HepG2 (cell line): ENCODE measurements around the gene ESYT1. TPM values are rescaled to one million over a fixed set of nuclear protein-coding genes. Genes with fewer than 3 reads are reported as not detected.

Source experiments
- AGO2 ChIP-seq: fragments of 200-400 bp; formaldehyde crosslinking; optimal IDR thresholded peaks from 2 replicates; pipeline ENCODE3; 2017; ENCODE audit warnings: mild to moderate bottlenecking, low read depth, low read length, moderate library complexity
- ARNT ChIP-seq: fragments of 450-650 bp; IDR thresholded peaks from 2 replicates; pipeline ENCODE4 v1.6.1; 2017
- CHD2 ChIP-seq: IDR thresholded peaks from 2 replicates; pipeline ENCODE4 v1.6.1; 2011; ENCODE audit warnings: low read depth, low read length, improper control_type of control experiment
- DR1 ChIP-seq: sonication (generic); formaldehyde crosslinking; IDR thresholded peaks from 2 replicates; pipeline ENCODE4 v1.8.0; 2021; ENCODE audit warnings: mild to moderate bottlenecking, missing genetic modification reagents, inconsistent platforms
- EEA1 ChIP-seq: sonication (generic); formaldehyde crosslinking; IDR thresholded peaks from 2 replicates; pipeline ENCODE4 v1.5.1; 2020; ENCODE audit warnings: mild to moderate bottlenecking, missing genetic modification reagents, borderline replicate concordance
- ESRRA ChIP-seq: sonication (generic); formaldehyde crosslinking; IDR thresholded peaks from 2 replicates; pipeline ENCODE4 v1.5.1; 2020; ENCODE audit warnings: mild to moderate bottlenecking, low read depth, missing genetic modification reagents
- RXRA ChIP-seq: sonication (generic); formaldehyde crosslinking; IDR thresholded peaks from 2 replicates; pipeline ENCODE4 v1.5.1; 2020; ENCODE audit warnings: missing genetic modification reagents
- SMAD1 ChIP-seq: sonication (generic); formaldehyde crosslinking; IDR thresholded peaks from 2 replicates; pipeline ENCODE4 v1.4.0; 2020; ENCODE audit warnings: missing genetic modification reagents, low read depth, mild to moderate bottlenecking, borderline replicate concordance
- TEAD2 ChIP-seq: sonication (generic); formaldehyde crosslinking; IDR thresholded peaks from 2 replicates; pipeline ENCODE4 v1.9.0; 2021; ENCODE audit warnings: missing genetic modification reagents
- TOE1 ChIP-seq: sonication (generic); formaldehyde crosslinking; IDR thresholded peaks from 2 replicates; pipeline ENCODE4 v1.4.0; 2020; ENCODE audit warnings: mild to moderate bottlenecking, missing genetic modification reagents
- ZBTB42 ChIP-seq: sonication (generic); formaldehyde crosslinking; IDR thresholded peaks from 2 replicates; pipeline ENCODE4 v1.5.0; 2020; ENCODE audit warnings: mild to moderate bottlenecking, missing genetic modification reagents
- ZNF329 ChIP-seq: sonication (generic); formaldehyde crosslinking; IDR thresholded peaks from 2 replicates; pipeline ENCODE4 v1.9.0; 2021; ENCODE audit warnings: low read depth, mild to moderate bottlenecking, missing genetic modification reagents
- ZNF558 ChIP-seq: sonication (generic); formaldehyde crosslinking; IDR thresholded peaks from 2 replicates; pipeline ENCODE4 v1.9.0; 2022; ENCODE audit warnings: mild to moderate bottlenecking, missing genetic modification reagents, borderline replicate concordance
- ZNF607 ChIP-seq: sonication (generic); formaldehyde crosslinking; IDR thresholded peaks from 2 replicates; pipeline ENCODE4 v1.5.1; 2020; ENCODE audit warnings: missing genetic modification reagents, mild to moderate bottlenecking, borderline replicate concordance
- ZNF652 ChIP-seq: IDR thresholded peaks from 2 replicates; pipeline ENCODE4 v1.6.1; 2016; ENCODE audit warnings: low read depth, borderline replicate concordance
- ZNF891 ChIP-seq: sonication (generic); formaldehyde crosslinking; IDR thresholded peaks from 2 replicates; pipeline ENCODE4 v1.5.0; 2020; ENCODE audit warnings: mild to moderate bottlenecking, missing genetic modification reagents
- polyA plus RNA-seq, 8 experiments: library from polyadenylated mRNA; depleted of rRNA in 3 of 8; stranded (reverse) in 7 of 8; unstranded in 1 of 8; fragments of >200 nt; fragmentation: Illumina TruSeq in 4 of 8; extraction: Trizol in 4 of 8; gene quantifications; 2 replicates each; pipeline versions ENCODE4 v1.2.1 to v1.2.3, GENCODE V29; 2011 to 2016; ENCODE audit warnings: low read depth in 4 of 8, missing spikeins in 1 of 8, mixed read lengths in 1 of 8; ENCODE audit not compliant: insufficient read depth in 1 of 8
- total RNA-seq, 5 experiments: library from RNA; depleted of rRNA; stranded (reverse); fragments of >200 nt; fragmentation: Illumina TruSeq; extraction: Trizol; gene quantifications; 2 replicates each; pipeline ENCODE4 v1.2.3, GENCODE V29; 2016; ENCODE audit warnings: low read depth in 1 of 5
- TF ChIP-seq, protein P1 (sequence below): sonication (generic); formaldehyde crosslinking; IDR thresholded peaks from 2 replicates; pipeline ENCODE4 v1.4.0; 2020; ENCODE audit warnings: missing genetic modification reagents, mild to moderate bottlenecking, borderline replicate concordance
- TF ChIP-seq, protein P2 (sequence below): sonication (generic); formaldehyde crosslinking; IDR thresholded peaks from 2 replicates; pipeline ENCODE4 v1.4.0; 2020; ENCODE audit warnings: low read depth, mild to moderate bottlenecking, missing genetic modification reagents
- TF ChIP-seq, protein P3 (sequence below): fragments of 450-650 bp; IDR thresholded peaks from 2 replicates; pipeline ENCODE4 v1.6.1; 2016
- TF ChIP-seq, protein P4 (sequence below): sonication (generic); formaldehyde crosslinking; IDR thresholded peaks from 2 replicates; pipeline ENCODE4 v1.9.0; 2021; ENCODE audit warnings: missing genetic modification reagents, borderline replicate concordance

Gene ESYT1
- total and polyA plus RNA-seq, 2 of the 13 experiments (the other 11 are each of a cell fraction or from before 2014, with no cell fraction given) = 66.9 to 71.0 TPM

DNA sequence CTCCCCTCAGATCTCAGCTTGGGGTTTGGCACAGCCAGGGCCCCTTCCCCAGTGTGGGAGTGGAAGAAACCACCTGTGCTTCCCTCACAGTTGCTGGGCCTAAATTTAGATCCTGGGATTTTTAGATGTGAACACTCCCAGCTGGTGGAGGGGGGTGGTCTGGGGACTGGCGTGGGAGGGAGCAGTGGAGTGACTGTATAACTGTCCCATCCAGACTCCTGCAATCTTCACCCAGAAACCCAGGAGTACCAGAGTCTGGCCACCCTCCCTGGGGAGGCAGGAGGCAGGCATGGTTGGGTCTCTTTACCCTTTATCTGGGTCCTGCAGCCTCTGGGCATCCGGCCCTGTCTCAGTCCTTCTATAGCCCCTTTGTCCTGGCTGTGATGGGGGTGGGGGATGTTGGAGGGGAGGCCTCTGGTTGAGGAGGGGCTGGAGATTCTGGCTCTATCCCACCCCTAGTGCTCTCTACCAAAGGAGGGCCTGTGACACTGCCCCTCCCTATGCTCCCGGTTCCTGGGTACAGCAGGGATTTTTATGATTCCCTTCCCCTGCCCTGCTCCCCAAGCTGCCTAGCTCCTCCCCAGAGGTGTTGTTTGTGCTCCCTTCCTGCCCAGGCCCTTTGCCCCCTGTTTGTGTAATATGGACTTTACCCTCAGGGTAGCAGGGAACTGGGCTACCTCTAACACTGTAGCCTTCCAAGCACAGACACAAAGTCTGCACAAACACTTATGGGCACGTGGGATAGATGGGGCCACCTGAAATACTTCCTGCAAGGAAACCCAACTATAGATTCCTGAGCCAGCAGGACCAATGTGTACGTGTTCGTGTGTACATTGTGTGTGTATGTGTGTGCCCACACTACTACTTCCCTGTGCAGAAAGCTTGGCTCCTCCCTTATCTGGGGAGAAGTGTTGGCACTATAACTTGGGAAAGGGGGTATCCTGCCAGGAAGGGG, 46.4 kb upstream of the ESYT1 start (continued):
- TF ChIP-seq, protein P1, sequence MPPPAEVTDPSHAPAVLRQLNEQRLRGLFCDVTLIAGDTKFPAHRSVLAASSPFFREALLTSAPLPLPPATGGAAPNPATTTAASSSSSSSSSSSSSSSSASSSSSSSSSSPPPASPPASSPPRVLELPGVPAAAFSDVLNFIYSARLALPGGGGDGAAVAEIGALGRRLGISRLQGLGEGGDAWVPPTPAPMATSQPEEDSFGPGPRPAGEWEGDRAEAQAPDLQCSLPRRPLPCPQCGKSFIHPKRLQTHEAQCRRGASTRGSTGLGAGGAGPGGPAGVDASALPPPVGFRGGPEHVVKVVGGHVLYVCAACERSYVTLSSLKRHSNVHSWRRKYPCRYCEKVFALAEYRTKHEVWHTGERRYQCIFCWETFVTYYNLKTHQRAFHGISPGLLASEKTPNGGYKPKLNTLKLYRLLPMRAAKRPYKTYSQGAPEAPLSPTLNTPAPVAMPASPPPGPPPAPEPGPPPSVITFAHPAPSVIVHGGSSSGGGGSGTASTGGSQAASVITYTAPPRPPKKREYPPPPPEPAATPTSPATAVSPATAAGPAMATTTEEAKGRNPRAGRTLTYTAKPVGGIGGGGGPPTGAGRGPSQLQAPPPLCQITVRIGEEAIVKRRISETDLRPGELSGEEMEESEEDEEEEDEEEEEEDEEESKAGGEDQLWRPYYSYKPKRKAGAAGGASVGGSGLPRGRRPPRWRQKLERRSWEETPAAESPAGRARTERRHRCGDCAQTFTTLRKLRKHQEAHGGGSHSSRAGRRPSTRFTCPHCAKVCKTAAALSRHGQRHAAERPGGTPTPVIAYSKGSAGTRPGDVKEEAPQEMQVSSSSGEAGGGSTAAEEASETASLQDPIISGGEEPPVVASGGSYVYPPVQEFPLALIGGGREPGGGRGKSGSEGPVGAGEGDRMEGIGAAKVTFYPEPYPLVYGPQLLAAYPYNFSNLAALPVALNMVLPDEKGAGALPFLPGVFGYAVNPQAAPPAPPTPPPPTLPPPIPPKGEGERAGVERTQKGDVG (CRISPR knock-in tag) = peak; percentile 80; the same call in 1 of the 2 replicates
- TF ChIP-seq ZNF558 (CRISPR knock-in tag) (0 out of 2 replicates have a peak, but pooled peaks have one; percentile 64), ZNF891 (CRISPR knock-in tag) (no peak), RXRA (CRISPR knock-in tag) (peak; percentile 98), ESRRA (CRISPR knock-in tag) (peak; percentile 96), ZNF607 (CRISPR knock-in tag) (peak; percentile 46; the same call in 1 of the 2 replicates), TOE1 (CRISPR knock-in tag) (0 out of 2 replicates have a peak, but pooled peaks have one; percentile 25), SMAD1 (CRISPR knock-in tag) (peak; percentile 36; the same call in 1 of the 2 replicates), TEAD2 (CRISPR knock-in tag) (no peak), DR1 (CRISPR knock-in tag) (peak; percentile 63), AGO2 (peak; percentile 51), EEA1 (CRISPR knock-in tag) (0 out of 2 replicates have a peak, but pooled peaks have one; percentile 55), CHD2 (no peak), ZBTB42 (CRISPR knock-in tag) (no peak), ARNT (no peak), ZNF329 (CRISPR knock-in tag) (peak; percentile 78; the same call in 1 of the 2 replicates), ZNF652 (peak; percentile 65)
- TF ChIP-seq, protein P2, sequence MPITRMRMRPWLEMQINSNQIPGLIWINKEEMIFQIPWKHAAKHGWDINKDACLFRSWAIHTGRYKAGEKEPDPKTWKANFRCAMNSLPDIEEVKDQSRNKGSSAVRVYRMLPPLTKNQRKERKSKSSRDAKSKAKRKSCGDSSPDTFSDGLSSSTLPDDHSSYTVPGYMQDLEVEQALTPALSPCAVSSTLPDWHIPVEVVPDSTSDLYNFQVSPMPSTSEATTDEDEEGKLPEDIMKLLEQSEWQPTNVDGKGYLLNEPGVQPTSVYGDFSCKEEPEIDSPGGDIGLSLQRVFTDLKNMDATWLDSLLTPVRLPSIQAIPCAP (CRISPR knock-in tag) = 0 out of 2 replicates have a peak, but pooled peaks have one; percentile 24
- TF ChIP-seq, protein P3, sequence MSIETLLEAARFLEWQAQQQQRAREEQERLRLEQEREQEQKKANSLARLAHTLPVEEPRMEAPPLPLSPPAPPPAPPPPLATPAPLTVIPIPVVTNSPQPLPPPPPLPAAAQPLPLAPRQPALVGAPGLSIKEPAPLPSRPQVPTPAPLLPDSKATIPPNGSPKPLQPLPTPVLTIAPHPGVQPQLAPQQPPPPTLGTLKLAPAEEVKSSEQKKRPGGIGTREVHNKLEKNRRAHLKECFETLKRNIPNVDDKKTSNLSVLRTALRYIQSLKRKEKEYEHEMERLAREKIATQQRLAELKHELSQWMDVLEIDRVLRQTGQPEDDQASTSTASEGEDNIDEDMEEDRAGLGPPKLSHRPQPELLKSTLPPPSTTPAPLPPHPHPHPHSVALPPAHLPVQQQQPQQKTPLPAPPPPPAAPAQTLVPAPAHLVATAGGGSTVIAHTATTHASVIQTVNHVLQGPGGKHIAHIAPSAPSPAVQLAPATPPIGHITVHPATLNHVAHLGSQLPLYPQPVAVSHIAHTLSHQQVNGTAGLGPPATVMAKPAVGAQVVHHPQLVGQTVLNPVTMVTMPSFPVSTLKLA = peak; percentile 87
- TF ChIP-seq, protein P4, sequence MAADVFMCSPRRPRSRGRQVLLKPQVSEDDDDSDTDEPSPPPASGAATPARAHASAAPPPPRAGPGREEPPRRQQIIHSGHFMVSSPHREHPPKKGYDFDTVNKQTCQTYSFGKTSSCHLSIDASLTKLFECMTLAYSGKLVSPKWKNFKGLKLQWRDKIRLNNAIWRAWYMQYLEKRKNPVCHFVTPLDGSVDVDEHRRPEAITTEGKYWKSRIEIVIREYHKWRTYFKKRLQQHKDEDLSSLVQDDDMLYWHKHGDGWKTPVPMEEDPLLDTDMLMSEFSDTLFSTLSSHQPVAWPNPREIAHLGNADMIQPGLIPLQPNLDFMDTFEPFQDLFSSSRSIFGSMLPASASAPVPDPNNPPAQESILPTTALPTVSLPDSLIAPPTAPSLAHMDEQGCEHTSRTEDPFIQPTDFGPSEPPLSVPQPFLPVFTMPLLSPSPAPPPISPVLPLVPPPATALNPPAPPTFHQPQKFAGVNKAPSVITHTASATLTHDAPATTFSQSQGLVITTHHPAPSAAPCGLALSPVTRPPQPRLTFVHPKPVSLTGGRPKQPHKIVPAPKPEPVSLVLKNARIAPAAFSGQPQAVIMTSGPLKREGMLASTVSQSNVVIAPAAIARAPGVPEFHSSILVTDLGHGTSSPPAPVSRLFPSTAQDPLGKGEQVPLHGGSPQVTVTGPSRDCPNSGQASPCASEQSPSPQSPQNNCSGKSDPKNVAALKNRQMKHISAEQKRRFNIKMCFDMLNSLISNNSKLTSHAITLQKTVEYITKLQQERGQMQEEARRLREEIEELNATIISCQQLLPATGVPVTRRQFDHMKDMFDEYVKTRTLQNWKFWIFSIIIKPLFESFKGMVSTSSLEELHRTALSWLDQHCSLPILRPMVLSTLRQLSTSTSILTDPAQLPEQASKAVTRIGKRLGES = peak; percentile 88
